GM10266 (cell line): ENCODE measurements around the gene MYNN.

Source experiments
- DNase-seq: peaks from one replicate; pipeline ENCODE4 v3.0.0; 2012; ENCODE audit errors: extremely low spot score
- TF ChIP-seq, protein P1 (sequence below): IDR thresholded peaks from 2 replicates; pipeline ENCODE4 v1.5.1; 2012; ENCODE audit warnings: mild to moderate bottlenecking, low read depth; ENCODE audit not compliant: control insufficient read depth, insufficient read depth; ENCODE audit errors: missing control alignments

MYNN gene

DNA sequence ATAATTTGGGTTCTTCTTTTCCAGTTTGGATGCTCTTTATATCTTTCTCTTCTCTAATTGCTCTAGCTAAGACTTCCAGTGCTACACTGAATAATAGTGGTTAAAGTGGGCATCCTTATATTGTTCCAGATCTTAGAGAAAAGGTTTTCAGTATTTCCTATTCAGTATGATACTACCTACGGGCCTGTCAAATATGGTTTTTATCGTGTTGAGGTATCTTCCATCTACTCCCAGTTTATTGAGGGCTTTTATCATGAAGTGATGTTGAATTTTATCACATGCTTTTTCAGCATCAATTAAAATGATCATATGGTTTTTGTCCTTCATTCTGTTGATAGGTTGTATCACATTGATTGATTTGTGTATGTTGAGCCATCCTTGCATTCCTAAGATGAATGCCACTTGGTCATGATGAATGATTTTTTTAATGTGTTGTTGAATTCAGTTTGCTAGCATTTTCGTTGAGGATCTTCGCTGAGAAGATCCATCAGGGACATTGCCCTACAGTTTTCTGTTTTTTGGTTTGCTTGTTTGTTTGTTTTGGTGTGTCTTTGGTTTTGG, 42.5 kb downstream of the MYNN start:
- no peak for DNase-seq
- TF ChIP-seq, protein P1, sequence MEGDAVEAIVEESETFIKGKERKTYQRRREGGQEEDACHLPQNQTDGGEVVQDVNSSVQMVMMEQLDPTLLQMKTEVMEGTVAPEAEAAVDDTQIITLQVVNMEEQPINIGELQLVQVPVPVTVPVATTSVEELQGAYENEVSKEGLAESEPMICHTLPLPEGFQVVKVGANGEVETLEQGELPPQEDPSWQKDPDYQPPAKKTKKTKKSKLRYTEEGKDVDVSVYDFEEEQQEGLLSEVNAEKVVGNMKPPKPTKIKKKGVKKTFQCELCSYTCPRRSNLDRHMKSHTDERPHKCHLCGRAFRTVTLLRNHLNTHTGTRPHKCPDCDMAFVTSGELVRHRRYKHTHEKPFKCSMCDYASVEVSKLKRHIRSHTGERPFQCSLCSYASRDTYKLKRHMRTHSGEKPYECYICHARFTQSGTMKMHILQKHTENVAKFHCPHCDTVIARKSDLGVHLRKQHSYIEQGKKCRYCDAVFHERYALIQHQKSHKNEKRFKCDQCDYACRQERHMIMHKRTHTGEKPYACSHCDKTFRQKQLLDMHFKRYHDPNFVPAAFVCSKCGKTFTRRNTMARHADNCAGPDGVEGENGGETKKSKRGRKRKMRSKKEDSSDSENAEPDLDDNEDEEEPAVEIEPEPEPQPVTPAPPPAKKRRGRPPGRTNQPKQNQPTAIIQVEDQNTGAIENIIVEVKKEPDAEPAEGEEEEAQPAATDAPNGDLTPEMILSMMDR: no peak

DNA sequence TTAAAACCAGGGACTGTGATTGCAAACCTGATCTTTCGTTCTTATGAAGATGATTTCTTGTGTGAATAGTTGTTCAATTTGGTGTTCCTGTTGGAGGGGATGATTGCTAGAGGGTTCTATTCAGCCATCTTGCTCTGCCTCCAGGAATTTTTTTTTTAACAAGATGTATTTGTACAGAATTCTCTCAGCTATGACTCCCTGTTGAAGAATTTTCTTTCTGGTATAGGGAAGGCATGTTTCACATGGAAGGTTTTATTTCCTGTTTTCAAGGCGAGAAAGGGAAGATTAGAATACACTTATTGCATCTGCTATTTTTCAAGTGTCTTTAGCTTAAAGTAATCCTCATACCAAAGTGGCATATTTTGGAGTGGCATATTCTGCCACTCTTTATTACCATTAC, 45.1 kb downstream of the MYNN start:
- TF ChIP-seq, protein P1: no peak
- no peak for DNase-seq

DNA sequence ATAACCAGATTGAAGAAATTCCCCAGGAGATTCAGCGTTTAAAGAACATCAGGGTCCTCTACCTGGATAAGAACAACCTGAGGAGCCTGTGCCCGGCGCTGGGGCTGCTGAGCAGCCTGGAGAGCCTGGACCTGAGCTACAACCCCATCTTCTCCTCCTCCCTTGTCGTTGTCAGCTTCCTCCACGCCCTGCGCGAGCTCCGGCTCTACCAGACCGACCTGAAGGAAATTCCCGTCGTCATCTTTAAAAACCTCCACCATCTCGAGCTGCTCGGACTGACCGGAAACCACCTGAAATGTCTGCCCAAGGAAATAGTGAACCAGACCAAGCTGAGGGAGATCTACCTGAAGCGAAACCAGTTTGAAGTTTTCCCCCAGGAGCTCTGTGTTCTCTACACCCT, 48.9 kb downstream of the MYNN start:
- TF ChIP-seq, protein P1: no peak
- no peak for DNase-seq

DNA sequence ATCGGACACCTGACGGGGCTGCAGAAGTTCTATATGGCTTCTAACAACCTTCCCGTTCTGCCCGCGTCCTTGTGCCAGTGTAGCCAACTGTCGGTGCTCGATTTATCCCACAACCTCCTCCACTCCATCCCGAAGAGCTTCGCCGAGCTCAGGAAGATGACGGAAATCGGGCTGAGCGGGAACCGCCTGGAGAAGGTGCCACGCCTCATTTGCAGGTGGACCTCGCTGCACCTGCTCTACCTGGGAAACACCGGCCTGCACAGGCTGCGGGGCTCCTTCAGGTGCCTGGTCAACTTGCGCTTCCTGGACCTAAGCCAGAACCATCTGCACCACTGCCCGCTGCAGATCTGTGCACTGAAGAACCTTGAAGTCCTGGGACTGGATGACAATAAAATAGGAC, 49.3 kb downstream of the MYNN start:
- TF ChIP-seq, protein P1: no peak
- no peak for DNase-seq

DNA sequence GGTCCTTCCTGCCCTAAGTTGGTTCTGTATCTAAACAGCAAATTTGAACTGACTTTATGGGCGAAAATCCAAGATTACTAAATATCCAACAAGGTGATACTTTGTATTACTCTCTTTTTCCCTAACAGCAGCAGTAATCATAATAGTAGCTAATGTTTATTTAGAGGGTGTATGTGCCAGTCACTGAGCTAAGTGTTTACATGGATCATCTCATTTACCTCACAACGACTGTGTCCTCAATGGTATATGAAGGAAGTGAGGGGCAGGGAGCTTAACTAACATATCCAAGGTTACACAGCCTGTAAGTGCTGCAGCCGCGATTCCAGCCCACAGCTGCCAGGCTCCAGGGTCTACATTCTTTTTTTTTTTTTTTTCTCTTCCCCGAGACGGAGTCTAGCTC, 49.8 kb downstream of the MYNN start:
- DNase-seq: no peak

DNA sequence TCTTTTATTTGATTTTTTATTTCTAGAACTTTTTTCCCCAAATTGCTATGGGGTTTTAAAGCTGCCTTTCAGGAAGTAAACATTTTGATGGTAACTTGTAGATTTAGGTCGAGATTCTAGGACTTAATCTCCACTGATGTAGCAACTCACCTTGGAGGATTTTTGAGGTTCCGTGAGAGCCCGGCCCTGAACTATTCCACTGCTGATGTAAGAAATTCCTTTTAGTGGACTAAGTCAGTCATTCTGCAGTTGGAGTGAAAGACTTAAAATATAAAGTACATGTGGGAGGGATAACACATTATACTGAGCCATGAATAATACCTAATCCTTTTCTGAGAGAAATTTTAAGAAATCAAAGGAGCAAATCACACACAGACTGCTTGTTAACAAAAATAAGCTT, 52.1 kb downstream of the MYNN start:
- TF ChIP-seq, protein P1: no peak
- no peak for DNase-seq

More for the DNA sequence above, 49.8 kb downstream of the MYNN start:
- TF ChIP-seq, protein P1: no peak

DNA sequence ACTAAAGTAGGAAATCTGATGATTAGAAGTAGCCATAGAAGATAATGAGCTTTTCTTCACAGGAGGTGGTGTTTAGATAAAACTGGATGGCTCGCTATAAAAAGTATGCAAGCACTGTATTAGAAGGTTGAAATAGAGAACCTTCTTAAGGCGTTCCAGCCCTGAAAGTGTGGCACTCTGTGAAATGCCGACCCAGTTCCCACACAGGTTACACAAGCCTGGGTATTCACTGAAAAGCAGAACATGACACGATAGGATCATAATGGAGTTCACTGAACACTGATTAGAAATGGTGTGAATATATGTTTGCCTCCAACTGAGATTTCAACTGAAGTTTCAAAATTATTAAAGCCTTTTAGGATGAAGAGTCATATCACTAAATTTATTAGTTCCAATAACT, 54.5 kb downstream of the MYNN start:
- TF ChIP-seq, protein P1: no peak
- no peak for DNase-seq
